Spinal cord (tissue), 10 donors: ENCODE results near the gene LHX3. TPM values are rescaled to one million over a fixed set of nuclear protein-coding genes. Genes with fewer than 3 reads are reported as not detected.

Experiments used
- DNase-seq, 6 donors: peaks; one replicate each; pipeline versions ENCODE4 v3.0.0 to v3.0.0-alpha.2; 2013 to 2015; ENCODE audit warnings: low spot score in 6 of 6, low read depth in 4 of 6
- H3K27ac ChIP-seq: one replicate; pipeline ENCODE4 v1.5.1; 2013; ENCODE audit warnings: low read depth, low read length, control low read depth
- H3K27me3 ChIP-seq: one replicate; pipeline ENCODE4 v1.6.1; 2013; ENCODE audit warnings: low read length; ENCODE audit not compliant: control insufficient read depth, insufficient read depth
- H3K36me3 ChIP-seq: one replicate; pipeline ENCODE4 v1.6.1; 2013; ENCODE audit warnings: low read length; ENCODE audit not compliant: control insufficient read depth, insufficient read depth
- H3K4me1 ChIP-seq: one replicate; pipeline ENCODE4 v1.6.1; 2013; ENCODE audit warnings: low read length; ENCODE audit not compliant: control insufficient read depth, insufficient read depth
- H3K4me3 ChIP-seq: one replicate; pipeline ENCODE4 v1.5.1; 2013; ENCODE audit warnings: low read depth, low read length, control low read depth
- H3K9me3 ChIP-seq: one replicate; pipeline ENCODE4 v1.6.1; 2013; ENCODE audit warnings: low read length; ENCODE audit not compliant: control insufficient read depth, insufficient read depth
- WGBS: methylation state at CpG from one replicate; pipeline ENCODE4 v1.1.5; 2013; ENCODE audit warnings: missing lambda C conversion rate; ENCODE audit not compliant: insufficient coverage; 5-methylcytosine and 5-hydroxymethylcytosine counted together
- polyA plus RNA-seq, 2 donors: library from polyadenylated mRNA; unstranded; fragments of 120-200 nt; gene quantifications; one replicate each; pipeline ENCODE4 v1.2.1, GENCODE V29; 2013; ENCODE audit not compliant: insufficient read length in 2 of 2
- total RNA-seq, 2 donors: library from RNA; depleted of rRNA in 1 of 2; stranded (reverse); fragments of 120-200 nt in 1 of 2; fragments of >200 nt in 1 of 2; gene quantifications; one replicate each; pipeline versions ENCODE4 v1.2.3 to v1.2.4, GENCODE V29; 2013 to 2014
- donor health status: healthy.

LHX3 gene
- total and polyA plus RNA-seq, 4 donors: 0.50 to 2.7 (median 1.5) TPM; not detected in 1

- Histone ChIP-seq H3K27ac (no peak overlapping the region), H3K27me3 (peaks cover 43% of the 10 kb centered on the region), H3K4me3 (no peak overlapping the region), H3K36me3 (no peaks in the 10 kb centered on the region), H3K4me1 (no peaks in the 10 kb centered on the region), H3K9me3 (no peaks in the 10 kb centered on the region)
- WGBS: 74% methylated on average over 24 of the region's 25 CpGs
- DNase-seq: no peak
Observed at GRCh38 chr9:136187683-136188586, 17.0 kb downstream of the LHX3 start.

- no peak for DNase-seq
- Histone ChIP-seq H3K27me3 (peaks cover 35% of the 10 kb centered on the region), H3K9me3 (no peaks in the 10 kb centered on the region), H3K36me3 (no peaks in the 10 kb centered on the region), H3K4me1 (no peaks in the 10 kb centered on the region), H3K27ac (no peak overlapping the region), H3K4me3 (no peak overlapping the region)
- WGBS: 92% methylated on average over 18 of the region's 18 CpGs
Observed at GRCh38 chr9:136187197-136187596, 17.7 kb downstream of the LHX3 start.

- 78% methylated on average over 14 of the region's 14 CpGs for WGBS
- Histone ChIP-seq H3K27ac (no peak overlapping the region), H3K36me3 (no peaks in the 10 kb centered on the region), H3K27me3 (peaks cover 27% of the 10 kb centered on the region), H3K4me3 (no peak overlapping the region), H3K9me3 (no peaks in the 10 kb centered on the region), H3K4me1 (no peaks in the 10 kb centered on the region)
- no peak for DNase-seq
Observed at GRCh38 chr9:136186386-136186785, 18.5 kb downstream of the LHX3 start.

DNA sequence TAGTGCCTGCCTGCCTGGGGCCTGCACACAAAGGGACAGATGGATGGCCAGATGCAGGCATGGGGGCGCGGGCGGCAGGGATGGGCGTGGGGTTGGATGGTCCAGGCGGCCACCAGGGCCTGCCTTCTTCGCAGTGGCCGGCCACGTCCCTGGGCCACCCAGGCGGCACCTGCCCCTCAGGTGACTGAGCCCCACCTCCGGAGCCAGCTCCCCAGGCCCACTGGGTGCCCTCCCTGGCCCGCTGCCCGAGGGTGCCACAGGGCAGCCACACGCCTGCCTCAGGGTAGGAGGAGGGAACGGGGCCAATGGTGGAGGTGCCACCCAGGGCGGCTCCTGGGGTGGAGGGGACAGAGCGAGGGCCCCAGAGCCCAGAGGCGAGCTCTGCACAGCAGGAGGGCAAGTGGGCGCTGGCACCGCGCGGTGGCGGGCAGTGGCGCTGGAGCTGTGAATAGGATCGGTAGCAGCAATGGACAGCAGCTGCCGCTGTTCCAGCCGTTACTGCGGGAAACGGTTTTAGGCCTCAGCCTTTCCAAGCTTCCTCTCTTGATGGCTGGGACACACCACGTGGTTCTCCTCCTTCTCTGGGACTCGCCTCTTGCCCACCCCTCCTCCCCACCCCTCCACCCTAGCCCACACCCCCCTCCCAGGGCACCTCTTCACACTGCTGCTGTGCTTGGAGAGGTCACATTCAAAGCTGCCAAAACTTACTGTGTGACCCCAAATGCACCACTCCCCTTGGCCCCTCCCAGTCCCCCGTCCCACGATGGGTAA is 19.1 kb downstream of the LHX3 start:
- H3K27me3 ChIP-seq: peaks cover 21% of the 10 kb centered on the region
- WGBS: 59% methylated on average over 29 of the region's 32 CpGs
- H3K27ac ChIP-seq: no peak overlapping the region
- H3K36me3 ChIP-seq: no peaks in the 10 kb centered on the region
- no peaks in the 10 kb centered on the region for H3K9me3 ChIP-seq
- H3K4me1 ChIP-seq: no peaks in the 10 kb centered on the region
- no peak overlapping the region for H3K4me3 ChIP-seq
- DNase-seq: no peak

- Histone ChIP-seq H3K36me3 (no peaks in the 10 kb centered on the region), H3K27ac (no peak overlapping the region), H3K9me3 (no peaks in the 10 kb centered on the region), H3K27me3 (peaks cover 14% of the 10 kb centered on the region), H3K4me3 (no peak overlapping the region), H3K4me1 (no peaks in the 10 kb centered on the region)
- no peak for DNase-seq
- 57% methylated on average over 15 of the region's 19 CpGs for WGBS
Observed at GRCh38 chr9:136185066-136185465, 19.9 kb downstream of the LHX3 start.

GRCh38 chr9:136182850-136183422 is 22.0 kb downstream of the LHX3 start:
- H3K4me1 ChIP-seq: peaks cover 9% of the 10 kb centered on the region
- no peaks in the 10 kb centered on the region for H3K9me3 ChIP-seq
- 82% methylated on average over 17 of the region's 18 CpGs for WGBS
- no peak for DNase-seq
- H3K27ac ChIP-seq: no peak overlapping the region
- H3K27me3 ChIP-seq: peaks cover 3% of the 10 kb centered on the region
- H3K4me3 ChIP-seq: no peak overlapping the region
- H3K36me3 ChIP-seq: no peaks in the 10 kb centered on the region

DNA sequence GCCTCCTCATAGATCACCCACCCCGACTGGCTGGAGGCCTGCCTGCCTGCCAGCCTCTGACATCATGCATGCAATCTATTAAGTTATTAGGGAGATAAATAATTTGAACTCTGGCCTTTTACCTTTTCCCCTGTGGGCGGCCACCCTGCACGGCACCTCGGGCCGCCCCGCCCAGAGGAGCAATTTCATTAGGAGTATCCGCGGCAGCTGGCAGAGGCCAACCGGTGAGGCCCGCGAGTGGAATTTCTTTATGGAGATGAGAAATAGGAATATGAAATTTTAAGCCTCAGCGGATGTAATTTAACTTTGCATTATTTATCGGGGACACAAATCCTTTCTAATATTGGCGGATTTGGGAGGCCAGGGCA is 22.5 kb downstream of the LHX3 start:
- DNase-seq: no peak
- Histone ChIP-seq H3K9me3 (no peaks in the 10 kb centered on the region), H3K36me3 (no peaks in the 10 kb centered on the region), H3K4me1 (peaks cover 13% of the 10 kb centered on the region), H3K27ac (no peak overlapping the region), H3K4me3 (no peak overlapping the region), H3K27me3 (peaks cover 3% of the 10 kb centered on the region)
- 100% methylated on average over 3 of the region's 14 CpGs for WGBS

DNA sequence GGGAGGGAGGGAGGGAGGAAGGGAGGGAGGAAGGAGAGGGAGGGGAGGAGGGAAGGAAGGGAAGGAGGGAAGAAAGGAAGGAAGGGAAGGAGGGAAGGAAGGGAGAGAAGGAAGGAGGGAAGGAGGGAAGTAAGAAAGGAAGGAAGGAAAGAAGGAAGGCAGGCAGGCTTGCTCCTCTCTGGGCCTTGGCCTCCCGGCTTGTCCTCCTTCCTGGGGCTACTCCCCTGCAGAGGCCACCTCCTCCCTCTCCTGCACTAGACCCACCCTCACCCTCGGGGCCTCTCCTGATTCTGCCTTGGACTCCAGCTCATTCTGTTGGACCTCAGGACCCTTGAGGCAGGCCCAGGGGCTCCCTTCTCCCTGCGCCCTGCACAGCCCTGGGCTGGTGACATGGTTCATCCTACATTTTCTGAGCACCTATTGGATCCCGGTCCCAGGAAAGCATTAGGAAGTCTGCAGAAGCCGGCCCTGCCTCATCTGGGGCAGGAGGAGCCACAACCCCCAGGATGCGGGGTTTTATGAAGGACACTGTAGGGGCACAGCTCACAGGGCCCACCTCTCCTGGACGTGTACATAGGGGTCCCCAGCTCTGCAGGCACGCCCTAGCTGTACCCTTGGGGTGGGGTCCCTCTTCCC is 23.0 kb downstream of the LHX3 start:
- Histone ChIP-seq H3K27ac (no peak overlapping the region), H3K27me3 (no peaks in the 10 kb centered on the region), H3K4me3 (no peak overlapping the region), H3K9me3 (no peaks in the 10 kb centered on the region), H3K36me3 (no peaks in the 10 kb centered on the region), H3K4me1 (peaks cover 18% of the 10 kb centered on the region)
- no peak for DNase-seq
- 81% methylated on average over 7 of the region's 8 CpGs for WGBS

DNA sequence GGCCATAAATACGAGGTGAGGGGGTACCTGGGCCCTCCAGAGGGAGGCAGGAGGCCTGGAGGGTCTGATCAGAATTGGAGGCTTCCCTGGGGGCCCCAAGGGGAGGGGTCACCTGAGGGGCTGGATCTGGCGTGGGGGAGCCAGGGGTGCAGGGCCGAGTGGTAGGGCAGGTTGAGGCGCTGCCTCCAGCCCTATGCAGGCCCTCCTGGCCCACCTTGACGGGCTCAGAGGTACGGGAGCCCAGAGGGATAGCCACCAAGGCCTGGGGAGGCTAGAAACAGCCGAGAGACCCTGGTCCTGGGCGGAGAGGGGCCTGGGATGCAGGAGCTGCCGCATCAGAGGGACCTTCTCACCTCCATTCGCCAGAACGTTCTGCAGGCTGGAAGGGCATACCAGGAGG is 24.3 kb downstream of the LHX3 start:
- Histone ChIP-seq H3K4me3 (no peak overlapping the region), H3K36me3 (no peaks in the 10 kb centered on the region), H3K27ac (no peak overlapping the region), H3K4me1 (peaks cover 30% of the 10 kb centered on the region), H3K27me3 (no peaks in the 10 kb centered on the region), H3K9me3 (no peaks in the 10 kb centered on the region)
- 82% methylated on average over 8 of the region's 11 CpGs for WGBS
- no peak for DNase-seq
